K562 (cell line): ENCODE results near the gene HPS3. TPM values are rescaled to one million over a fixed set of nuclear protein-coding genes. Genes with fewer than 3 reads are reported as not detected.

Source experiments
- ATAC-seq: fragments of 200-7000 bp; cut with Tn5 transposase; 3 replicates; pipeline ENCODE4 v1.9.1; 2020; ENCODE audit warnings: moderate library complexity
- BruUV-seq: library from RNA; stranded (reverse); fragments of 400-500 nt; replicated peaks from 2 replicates; lab custom pipeline; 2021; lab: Mats Ljungman, UMichigan
- CTCF ChIA-PET: fragments of 300-600 bp; formaldehyde crosslinking; extraction: SDS; loops from one replicate; lab custom pipeline; 2021; ENCODE audit warnings: low intra/inter-chr PET ratio; lab: Yijun Ruan, JAX
- POLR2A ChIA-PET: fragments of 300-600, 350-650 bp; sonication (Branson Sonifier 250); formaldehyde crosslinking; extraction: SDS; loops from one replicate; lab custom pipeline; 2021; ENCODE audit warnings: antibody characterized with exemption, inconsistent platforms; lab: Yijun Ruan, JAX
- DNase-seq, 4 experiments: peaks; one replicate each; pipeline versions ENCODE4 v3.0.0 to v3.0.0-alpha.2; 2011 to 2018; ENCODE audit warnings: low spot score in 3 of 4, mixed read lengths in 3 of 4; ENCODE audit errors: extremely low read depth in 1 of 4
- FAIRE-seq: peaks from 2 replicates; lab custom pipeline; 2011; peaks lifted over from hg19 to GRCh38; lab: Jason Lieb, UNC
- H2AFZ ChIP-seq: 2 replicates; pipeline ENCODE4 v1.6.0; 2011; ENCODE audit warnings: low read depth, low read length, control low read depth, inconsistent platforms
- H3K27ac ChIP-seq: fragments of 200-600 bp; 3 replicates; pipeline ENCODE4 v1.8.0; 2011; ENCODE audit warnings: low read depth, mild to moderate bottlenecking, control low read depth, inconsistent platforms, low read length, moderate library complexity, mixed read lengths; ENCODE audit errors: extremely low read depth
- H3K27me3 ChIP-seq, 2 experiments: fragments of 300-600 bp in 1 of 2; 2 replicates in 1 of 2; 3 replicates in 1 of 2; pipeline versions ENCODE4 v1.6.0 to v1.8.0; 2011; ENCODE audit warnings: inconsistent platforms in 2 of 2, low read length in 2 of 2, mild to moderate bottlenecking in 1 of 2, mixed read lengths in 1 of 2, moderate library complexity in 1 of 2; ENCODE audit not compliant: control insufficient read depth in 2 of 2, insufficient read depth in 2 of 2
- H3K36me3 ChIP-seq: fragments of 300-600 bp; 3 replicates; pipeline ENCODE4 v1.8.0; 2011; ENCODE audit warnings: mild to moderate bottlenecking, low read length, inconsistent platforms; ENCODE audit not compliant: control insufficient read depth, insufficient read depth
- H3K4me1 ChIP-seq, 2 experiments: fragments of 200-600 bp in 1 of 2; replicated peaks in 1 of 2; 2 replicates in 1 of 2; 3 replicates in 1 of 2; pipeline versions ENCODE4 v1.5.1 to v1.8.0; 2011; ENCODE audit warnings: inconsistent platforms in 2 of 2, low read length in 2 of 2, mild to moderate bottlenecking in 1 of 2, mixed read lengths in 1 of 2, moderate library complexity in 1 of 2; ENCODE audit not compliant: control insufficient read depth in 2 of 2, insufficient read depth in 2 of 2
- H3K4me2 ChIP-seq: 2 replicates; pipeline ENCODE4 v1.6.1; 2011; ENCODE audit warnings: low read length, control low read depth, inconsistent platforms, mixed read lengths; ENCODE audit not compliant: insufficient read depth
- H3K4me3 ChIP-seq: fragments of 200-600 bp; sonication (generic), shearing (Covaris generic); 2 replicates; pipeline ENCODE4 v1.5.1; 2016; ENCODE audit warnings: control low read depth, inconsistent platforms
- H3K79me2 ChIP-seq: fragments of 200-600 bp; 3 replicates; pipeline ENCODE4 v1.8.0; 2011; ENCODE audit warnings: low read length, inconsistent platforms; ENCODE audit not compliant: control insufficient read depth, insufficient read depth
- H3K9ac ChIP-seq, 2 experiments: 2 replicates each; pipeline versions ENCODE4 v1.6.0 to v1.6.1; 2011; ENCODE audit warnings: low read depth in 2 of 2, low read length in 2 of 2, control low read depth in 1 of 2, inconsistent platforms in 1 of 2, mild to moderate bottlenecking in 1 of 2, mixed read lengths in 1 of 2; ENCODE audit not compliant: insufficient read depth in 1 of 2
- H3K9me1 ChIP-seq: one replicate; pipeline ENCODE4 v1.6.0; 2011; ENCODE audit warnings: inconsistent platforms, mild to moderate bottlenecking, low read length, moderate library complexity; ENCODE audit not compliant: control insufficient read depth, insufficient read depth
- H3K9me3 ChIP-seq: replicated peaks from 2 replicates; pipeline ENCODE4 v1.5.1; 2011; ENCODE audit warnings: low read depth, low read length, inconsistent platforms; ENCODE audit not compliant: control insufficient read depth, insufficient read depth
- H4K20me1 ChIP-seq: replicated peaks from 2 replicates; pipeline ENCODE4 v1.6.1; 2011; ENCODE audit warnings: low read length, inconsistent platforms, mixed read lengths; ENCODE audit not compliant: control insufficient read depth, insufficient read depth
- HINFP ChIP-seq: fragments of 450-650 bp; conservative IDR thresholded peaks from 2 replicates; pipeline ENCODE4 v1.6.1; 2016; ENCODE audit warnings: missing genetic modification characterization, low read depth, mild to moderate bottlenecking, control low read depth, missing compliant biosample characterization
- MCM3 ChIP-seq: fragments of 450-650 bp; IDR thresholded peaks from 2 replicates; pipeline ENCODE4 v1.6.1; 2016
- MTA1 ChIP-seq: fragments of 450-650 bp; IDR thresholded peaks from 2 replicates; pipeline ENCODE4 v1.6.1; 2017; ENCODE audit warnings: borderline replicate concordance
- YY1 ChIP-seq, 3 experiments: IDR thresholded peaks; 2 replicates each; pipeline ENCODE4 v1.6.1; 2011; ENCODE audit warnings: low read length in 2 of 3, mild to moderate bottlenecking in 2 of 3, moderate library complexity in 2 of 3, borderline replicate concordance in 1 of 3, control low read depth in 1 of 3, low read depth in 1 of 3; ENCODE audit not compliant: insufficient read depth in 3 of 3, insufficient replicate concordance in 2 of 3, control insufficient read depth in 1 of 3, insufficient read length in 1 of 3; ENCODE audit errors: extremely low read depth in 1 of 3
- ZNF184 ChIP-seq: sonication (generic); formaldehyde crosslinking; IDR thresholded peaks from 2 replicates; pipeline ENCODE4 v1.5.0; 2020; ENCODE audit warnings: missing genetic modification reagents
- ZNF507 ChIP-seq: conservative IDR thresholded peaks from 2 replicates; pipeline ENCODE4 v1.6.1; 2017; ENCODE audit warnings: missing genetic modification characterization, missing compliant biosample characterization
- WGBS: fragments of 100-300 bp; shearing (Covaris generic); methylation state at CpG from one replicate; pipeline ENCODE4 v1.1.6; 2016; ENCODE audit warnings: low coverage, mixed read lengths; ENCODE audit not compliant: insufficient coverage; ENCODE audit errors: missing lambda C conversion rate; 5-methylcytosine and 5-hydroxymethylcytosine counted together
- in situ Hi-C: fragments of 300-500 bp; cut with MboI; formaldehyde crosslinking; loops from 4 replicates; pipeline ENCODE4 v1.15.0; 2018; ENCODE audit warnings: inconsistent platforms, mixed read lengths
- intact Hi-C: fragments of 100-400 bp; cut with micrococcal nuclease; formaldehyde crosslinking; loops from 2 replicates; pipeline ENCODE4 v1.14.2; 2022
- polyA plus RNA-seq, 8 experiments: library from polyadenylated mRNA; depleted of rRNA in 4 of 8; stranded (reverse) in 5 of 8; unstranded in 3 of 8; fragments of >200 nt; fragmentation: Nextera tagmentation in 2 of 8; fragmentation: Illumina TruSeq in 1 of 8; extraction: Ambion mirVana in 2 of 8; extraction: Trizol in 1 of 8; gene quantifications; 2 replicates each; pipeline versions ENCODE4 v1.2.1 to v1.2.3, GENCODE V29; 2011 to 2014; ENCODE audit warnings: inconsistent platforms in 1 of 8, missing spikeins in 1 of 8
- total RNA-seq, 7 experiments: library from RNA; depleted of rRNA in 6 of 7; stranded (reverse); fragments of >200 nt in 6 of 7; fragmentation: Illumina TruSeq in 2 of 7; extraction: Trizol in 2 of 7; gene quantifications; 2 replicates each; pipeline versions ENCODE4 v1.2.1 to v1.2.3, GENCODE V29; 2011 to 2021; ENCODE audit warnings: low replicate concordance in 1 of 7
- TF ChIP-seq, protein P1 (sequence below): fragments of 250-450 bp; sonication (Bioruptor Pico); IDR thresholded peaks from 2 replicates; pipeline ENCODE4 v1.4.0; 2020; ENCODE audit warnings: borderline replicate concordance
- TF ChIP-seq, protein P2 (sequence below): fragments of 250-450 bp; sonication (Bioruptor Pico); IDR thresholded peaks from 2 replicates; pipeline ENCODE4 v1.5.0; 2021

HPS3 gene
- total and polyA plus RNA-seq, 9 of the 15 experiments (the other 6 are each of a cell fraction or from before 2014, with no cell fraction given) = 1.2 to 11.3 (median 7.6) TPM

DNA sequence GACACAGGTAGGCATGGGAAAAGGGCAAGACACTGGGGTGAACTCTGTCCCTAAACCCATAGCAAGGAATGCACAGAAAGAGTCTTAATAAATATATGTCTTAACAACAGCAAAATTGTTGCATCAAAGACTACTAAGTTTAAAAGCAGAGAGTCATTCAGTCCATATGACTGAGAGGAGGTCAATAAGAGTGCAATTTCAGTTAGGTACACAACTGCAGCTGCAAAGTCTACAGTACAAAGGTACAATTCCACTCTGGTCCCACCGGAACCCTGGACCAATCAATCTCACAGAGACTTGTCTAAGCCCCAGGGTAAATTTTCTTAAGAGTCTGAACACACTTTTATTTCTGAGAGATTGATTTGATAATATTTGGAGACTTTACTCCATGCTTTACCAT lies 85.3 kb downstream of the HPS3 start:
- no peak overlapping the region for H3K4me2 ChIP-seq
- H3K9me3 ChIP-seq = no peaks in the 10 kb centered on the region
- no peak for FAIRE-seq
- H3K9me1 ChIP-seq = no peaks in the 10 kb centered on the region
- no peak overlapping the region for H2AFZ ChIP-seq
- WGBS = 0% methylated on average over 1 of the region's 1 CpG
- no peak overlapping the region for H3K9ac ChIP-seq
- BruUV-seq = no TSS peak
- no peak overlapping the region for H3K27ac ChIP-seq
- no peaks in the 10 kb centered on the region; a peak in 2 of 5 replicates for H3K4me1 ChIP-seq
- no peak for ATAC-seq
- TF ChIP-seq ZNF184 (CRISPR knock-in tag) (no peak), HINFP (no peak), MTA1 (no peak), ZNF507 (tag) (no peak), YY1 (IDR thresholded peaks at IDR 0.05; ENCODE audit: borderline replicate concordance in 1 of 3, control insufficient read depth in 1 of 3, extremely low read depth in 1 of 3, insufficient read depth in 3 of 3, insufficient read length in 1 of 3, insufficient replicate concordance in 2 of 3, low read depth in 1 of 3, low read length in 2 of 3) (no peak), MCM3 (no peak)
- TF ChIP-seq, protein P1, sequence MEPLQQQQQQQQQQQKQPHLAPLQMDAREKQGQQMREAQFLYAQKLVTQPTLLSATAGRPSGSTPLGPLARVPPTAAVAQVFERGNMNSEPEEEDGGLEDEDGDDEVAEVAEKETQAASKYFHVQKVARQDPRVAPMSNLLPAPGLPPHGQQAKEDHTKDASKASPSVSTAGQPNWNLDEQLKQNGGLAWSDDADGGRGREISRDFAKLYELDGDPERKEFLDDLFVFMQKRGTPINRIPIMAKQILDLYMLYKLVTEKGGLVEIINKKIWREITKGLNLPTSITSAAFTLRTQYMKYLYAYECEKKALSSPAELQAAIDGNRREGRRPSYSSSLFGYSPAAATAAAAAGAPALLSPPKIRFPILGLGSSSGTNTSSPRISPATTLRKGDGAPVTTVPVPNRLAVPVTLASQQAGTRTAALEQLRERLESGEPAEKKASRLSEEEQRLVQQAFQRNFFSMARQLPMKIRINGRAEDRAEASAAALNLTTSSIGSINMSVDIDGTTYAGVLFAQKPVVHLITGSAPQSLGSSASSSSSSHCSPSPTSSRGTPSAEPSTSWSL (CRISPR knock-in tag) = no peak
- TF ChIP-seq, protein P2, sequence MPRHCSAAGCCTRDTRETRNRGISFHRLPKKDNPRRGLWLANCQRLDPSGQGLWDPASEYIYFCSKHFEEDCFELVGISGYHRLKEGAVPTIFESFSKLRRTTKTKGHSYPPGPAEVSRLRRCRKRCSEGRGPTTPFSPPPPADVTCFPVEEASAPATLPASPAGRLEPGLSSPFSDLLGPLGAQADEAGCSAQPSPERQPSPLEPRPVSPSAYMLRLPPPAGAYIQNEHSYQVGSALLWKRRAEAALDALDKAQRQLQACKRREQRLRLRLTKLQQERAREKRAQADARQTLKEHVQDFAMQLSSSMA (CRISPR knock-in tag) = no peak
- no peak overlapping the region for H3K4me3 ChIP-seq
- H3K27me3 ChIP-seq = no peaks in the 10 kb centered on the region; a peak in 1 of 5 replicates
- intact Hi-C loops = no loop called here
- no peaks in the 10 kb centered on the region for H3K36me3 ChIP-seq
- no peak for DNase-seq
- POLR2A ChIA-PET = no interaction called here
- H4K20me1 ChIP-seq = no peaks in the 10 kb centered on the region
- CTCF ChIA-PET = no interaction called here
- no peaks in the 10 kb centered on the region for H3K79me2 ChIP-seq
- in situ Hi-C loops = no loop called here
